Measurements from ENCODE around the gene NPPA. TPM values are rescaled to one million over a fixed set of nuclear protein-coding genes. Genes with fewer than 3 reads are reported as not detected.

The NPPA gene
- polyA plus RNA-seq, 1 experiment, result not detected

GRCh38 chr1:11833900-11834299 lies 13.7 kb downstream of the NPPA start:
- CTCF ChIA-PET, result interaction anchor here (1.0 kb wide), 1 partner anchor 60 kb away, joined by 3 read pairs; no protein-coding TSS in a partner anchor
- H3K4me3 ChIP-seq (ENCODE audit: low read depth, low read length), result no peak overlapping the region
- TF ChIP-seq CTCF (IDR thresholded peaks at IDR 0.05; ENCODE audit: low read depth, low read length), result no peak

GRCh38 chr1:11833497-11833896 lies 14.1 kb downstream of the NPPA start:
- Histone ChIP-seq H3K4me3 (ENCODE audit: low read depth, low read length) (no peak overlapping the region), H3K27ac (ENCODE audit: low read depth, low read length) (no peak overlapping the region), H3K27me3 (ENCODE audit: control insufficient read depth, insufficient read depth, low read length) (no peaks in the 10 kb centered on the region), H3K9me3 (ENCODE audit: control insufficient read depth, insufficient read depth, low read length) (no peaks in the 10 kb centered on the region; the same call in 1 of the 2 replicates)
- CTCF ChIA-PET, result interaction anchor here (1.0 kb wide), 1 partner anchor 61 kb away, joined by 3 read pairs; no protein-coding TSS in a partner anchor
- TF ChIP-seq CTCF (IDR thresholded peaks at IDR 0.05; ENCODE audit: low read depth, low read length), result no peak
- POLR2A ChIA-PET, result no interaction called here
- no peak for DNase-seq (ENCODE audit: low read depth, low spot score)

More at GRCh38 chr1:11833900-11834299, 13.7 kb downstream of the NPPA start:
- Histone ChIP-seq H3K27me3 (ENCODE audit: control insufficient read depth, insufficient read depth, low read length) (no peaks in the 10 kb centered on the region), H3K9me3 (ENCODE audit: control insufficient read depth, insufficient read depth, low read length) (no peaks in the 10 kb centered on the region; the same call in 1 of the 2 replicates), H3K27ac (ENCODE audit: low read depth, low read length) (no peak overlapping the region)
- POLR2A ChIA-PET, result no interaction called here
- no peak for DNase-seq (ENCODE audit: low read depth, low spot score)

- POLR2A ChIA-PET, result interaction anchor here (1.5 kb wide), 1 partner anchor 76 kb away, joined by 5 read pairs; no protein-coding TSS in a partner anchor
- no peak for DNase-seq (ENCODE audit: low read depth, low spot score)
- Histone ChIP-seq H3K9me3 (ENCODE audit: control insufficient read depth, insufficient read depth, low read length) (no peaks in the 10 kb centered on the region), H3K27me3 (ENCODE audit: control insufficient read depth, insufficient read depth, low read length) (no peaks in the 10 kb centered on the region), H3K27ac (ENCODE audit: low read depth, low read length) (no peak overlapping the region), H3K4me3 (ENCODE audit: low read depth, low read length) (no peak overlapping the region)
- CTCF ChIA-PET, result interaction anchor here (1.2 kb wide), 1 partner anchor 47 kb away, joined by 4 read pairs; no protein-coding TSS in a partner anchor
- TF ChIP-seq CTCF (IDR thresholded peaks at IDR 0.05; ENCODE audit: low read depth, low read length), result no peak
These were observed 15.4 kb downstream of the NPPA start for GRCh38 chr1:11831945-11832725.

- no peak for DNase-seq (ENCODE audit: low read depth, low spot score)
- H3K27ac ChIP-seq (ENCODE audit: low read depth, low read length), result no peak overlapping the region
- POLR2A ChIA-PET, result no interaction called here
- H3K27me3 ChIP-seq (ENCODE audit: control insufficient read depth, insufficient read depth, low read length), result no peaks in the 10 kb centered on the region
- CTCF ChIA-PET, result interaction anchor here (1.2 kb wide), 1 partner anchor 10 kb away, joined by 4 read pairs; no protein-coding TSS in a partner anchor
- no peak overlapping the region for H3K4me3 ChIP-seq (ENCODE audit: low read depth, low read length)
- H3K9me3 ChIP-seq (ENCODE audit: control insufficient read depth, insufficient read depth, low read length), result no peaks in the 10 kb centered on the region
- TF ChIP-seq CTCF (IDR thresholded peaks at IDR 0.05; ENCODE audit: low read depth, low read length), result no peak
These were observed 19.1 kb downstream of the NPPA start for GRCh38 chr1:11828511-11828910.

GRCh38 chr1:11826946-11827345 lies 20.6 kb downstream of the NPPA start:
- TF ChIP-seq CTCF (IDR thresholded peaks at IDR 0.05; ENCODE audit: low read depth, low read length), result no peak
- CTCF ChIA-PET, result no interaction called here
- POLR2A ChIA-PET, result no interaction called here
- H3K27ac ChIP-seq (ENCODE audit: low read depth, low read length), result no peak overlapping the region
- no peaks in the 10 kb centered on the region for H3K27me3 ChIP-seq (ENCODE audit: control insufficient read depth, insufficient read depth, low read length)
- H3K9me3 ChIP-seq (ENCODE audit: control insufficient read depth, insufficient read depth, low read length), result no peaks in the 10 kb centered on the region
- H3K4me3 ChIP-seq (ENCODE audit: low read depth, low read length), result no peak overlapping the region
- DNase-seq (ENCODE audit: low read depth, low spot score), result no peak

Data from AG04450 (cell line).